ENCODE data around the gene CTSA. TPM values are rescaled to one million over a fixed set of nuclear protein-coding genes. Genes with fewer than 3 reads are reported as not detected.

The CTSA gene
- total and polyA plus RNA-seq, 2 experiments from 2014 or later, result 176 to 321 TPM

DNA sequence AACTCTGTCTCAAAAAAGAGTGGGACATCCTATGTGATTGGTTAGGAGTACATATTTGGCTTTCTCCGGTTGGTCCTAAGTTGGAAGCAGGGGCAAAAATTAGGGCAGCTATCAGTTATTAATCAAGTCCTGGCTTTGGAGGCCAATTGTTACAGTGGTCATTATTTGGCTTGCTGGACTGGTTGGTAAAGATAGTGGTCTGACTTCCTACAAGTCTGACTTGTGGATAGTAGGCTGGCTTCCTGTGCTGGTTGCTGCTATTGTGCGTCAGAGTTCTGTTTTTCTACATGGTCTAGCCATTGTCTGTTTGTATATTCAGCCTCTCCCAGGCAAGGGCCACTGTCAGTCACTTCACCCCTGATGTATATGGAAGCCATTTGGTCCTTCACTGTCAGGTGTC is 40.9 kb upstream of the CTSA start:
- in situ Hi-C loops (cut with MboI), result no loop called here
- 97% methylated on average over 2 of the region's 2 CpGs for WGBS, 2 experiments (ENCODE audit: low coverage in 1 of 2, low lambda C conversion rate in 2 of 2, missing lambda C conversion rate in 2 of 2)
- no peak overlapping the region for H3K4me3 ChIP-seq
- no peaks in the 10 kb centered on the region for H3K4me1 ChIP-seq (ENCODE audit: insufficient read depth)
- H4K20me1 ChIP-seq (ENCODE audit: insufficient read depth), result no peaks in the 10 kb centered on the region
- no peak overlapping the region for H2AFZ ChIP-seq
- TF ChIP-seq EZH2 (IDR thresholded peaks at IDR 0.05; ENCODE audit: insufficient read depth, poor library complexity, severe bottlenecking) (no peak), EZH2phosphoT487 (IDR thresholded peaks at IDR 0.05; ENCODE audit: insufficient read depth, low read depth) (no peak)
- no peaks in the 10 kb centered on the region for H3K9me2 ChIP-seq (ENCODE audit: insufficient read depth)
- no peaks in the 10 kb centered on the region for H3K9me3 ChIP-seq (ENCODE audit: low read depth)
- H3K79me2 ChIP-seq (ENCODE audit: insufficient read depth), result peaks cover 20% of the 10 kb centered on the region
- H3K27ac ChIP-seq, result no peak overlapping the region
- H3F3A ChIP-seq (ENCODE audit: insufficient read depth), result 0 out of 2 replicates have a peak, but pooled peaks cover 10% of the 10 kb centered on the region
- no peaks in the 10 kb centered on the region for H3K27me3 ChIP-seq (replicated peaks; ENCODE audit: insufficient read depth)
- no peak for DNase-seq
- H3K4me2 ChIP-seq (ENCODE audit: unreplicated experiment), result no peak overlapping the region
- no peak overlapping the region for H3K9ac ChIP-seq
- peaks cover 12% of the 10 kb centered on the region for H3K36me3 ChIP-seq (ENCODE audit: low read depth)

DNA sequence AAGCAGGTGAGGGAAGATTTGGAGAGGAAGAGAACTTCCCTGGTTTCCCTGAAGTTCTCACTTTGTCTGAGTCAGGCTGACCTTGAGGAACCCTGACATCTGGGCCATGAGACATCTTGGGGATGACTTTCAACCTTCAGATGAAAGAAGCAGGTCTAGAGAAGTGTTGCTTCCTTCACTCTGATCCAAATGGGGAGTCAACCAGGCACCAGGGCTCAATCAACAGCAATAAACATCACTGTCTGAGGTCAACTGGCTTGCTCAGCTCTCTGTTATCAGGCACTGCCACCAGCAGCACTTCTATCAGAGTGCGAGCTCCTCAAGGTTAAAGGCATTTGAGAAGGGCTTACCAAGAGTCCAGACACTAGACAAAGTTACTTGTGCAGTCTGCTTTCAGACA is 40.2 kb upstream of the CTSA start:
- no peaks in the 10 kb centered on the region for H4K20me1 ChIP-seq (ENCODE audit: insufficient read depth)
- no peak overlapping the region for H2AFZ ChIP-seq
- no peak for DNase-seq
- no peak overlapping the region for H3K9ac ChIP-seq
- no peak overlapping the region for H3K27ac ChIP-seq
- H3K9me3 ChIP-seq (ENCODE audit: low read depth), result no peaks in the 10 kb centered on the region
- H3K36me3 ChIP-seq (ENCODE audit: low read depth), result peaks cover 12% of the 10 kb centered on the region
- peaks cover 27% of the 10 kb centered on the region for H3K79me2 ChIP-seq (ENCODE audit: insufficient read depth)
- H3K27me3 ChIP-seq (replicated peaks; ENCODE audit: insufficient read depth), result no peaks in the 10 kb centered on the region
- H3K4me1 ChIP-seq (ENCODE audit: insufficient read depth), result peaks cover 2% of the 10 kb centered on the region; the same call in 1 of the 2 replicates
- 95 to 100% methylated on average over 1 of the region's 1 CpG for WGBS, 2 experiments (ENCODE audit: low coverage in 1 of 2, low lambda C conversion rate in 2 of 2, missing lambda C conversion rate in 2 of 2)
- H3K4me3 ChIP-seq, result no peak overlapping the region
- TF ChIP-seq EZH2phosphoT487 (IDR thresholded peaks at IDR 0.05; ENCODE audit: insufficient read depth, low read depth), result no peak
- TF ChIP-seq EZH2 (IDR thresholded peaks at IDR 0.05; ENCODE audit: insufficient read depth, poor library complexity, severe bottlenecking), result no peak
- H3K9me2 ChIP-seq (ENCODE audit: insufficient read depth), result no peaks in the 10 kb centered on the region
- in situ Hi-C loops (cut with MboI), result no loop called here
- H3F3A ChIP-seq (ENCODE audit: insufficient read depth), result 0 out of 2 replicates have a peak, but pooled peaks cover 10% of the 10 kb centered on the region
- no peak overlapping the region for H3K4me2 ChIP-seq (ENCODE audit: unreplicated experiment)

DNA sequence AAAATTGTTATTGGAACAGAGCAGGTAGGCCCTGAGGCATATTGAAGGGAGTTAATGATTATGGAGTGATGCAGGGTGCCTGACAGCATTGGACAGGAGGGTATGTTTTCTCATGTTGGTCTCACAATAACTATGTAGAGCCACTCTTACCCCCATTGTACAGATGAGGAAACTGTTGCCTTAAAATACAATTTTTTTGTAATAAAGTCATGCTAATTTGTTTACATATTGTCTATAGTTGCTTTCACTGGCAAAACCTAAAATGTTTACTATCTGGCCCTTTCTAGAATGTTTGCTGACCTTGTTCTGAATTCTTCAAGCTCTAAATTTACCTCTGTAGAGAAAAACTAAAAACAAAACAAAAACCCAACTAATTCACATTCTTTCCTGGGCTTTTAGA is 39.6 kb upstream of the CTSA start:
- Histone ChIP-seq H4K20me1 (ENCODE audit: insufficient read depth) (no peaks in the 10 kb centered on the region), H3K4me1 (ENCODE audit: insufficient read depth) (peaks cover 7% of the 10 kb centered on the region; the same call in 1 of the 2 replicates), H3K27me3 (replicated peaks; ENCODE audit: insufficient read depth) (no peaks in the 10 kb centered on the region), H3K9ac (no peak overlapping the region), H2AFZ (no peak overlapping the region), H3K79me2 (ENCODE audit: insufficient read depth) (peaks cover 32% of the 10 kb centered on the region), H3F3A (ENCODE audit: insufficient read depth) (0 out of 2 replicates have a peak, but pooled peaks cover 10% of the 10 kb centered on the region), H3K9me3 (ENCODE audit: low read depth) (no peaks in the 10 kb centered on the region), H3K4me3 (no peak overlapping the region), H3K4me2 (ENCODE audit: unreplicated experiment) (no peak overlapping the region), H3K36me3 (ENCODE audit: low read depth) (peaks cover 10% of the 10 kb centered on the region), H3K27ac (no peak overlapping the region), H3K9me2 (ENCODE audit: insufficient read depth) (no peaks in the 10 kb centered on the region)
- in situ Hi-C loops (cut with MboI), result no loop called here
- TF ChIP-seq EZH2 (IDR thresholded peaks at IDR 0.05; ENCODE audit: insufficient read depth, poor library complexity, severe bottlenecking) (no peak), EZH2phosphoT487 (IDR thresholded peaks at IDR 0.05; ENCODE audit: insufficient read depth, low read depth) (no peak)
- DNase-seq, result no peak

DNA sequence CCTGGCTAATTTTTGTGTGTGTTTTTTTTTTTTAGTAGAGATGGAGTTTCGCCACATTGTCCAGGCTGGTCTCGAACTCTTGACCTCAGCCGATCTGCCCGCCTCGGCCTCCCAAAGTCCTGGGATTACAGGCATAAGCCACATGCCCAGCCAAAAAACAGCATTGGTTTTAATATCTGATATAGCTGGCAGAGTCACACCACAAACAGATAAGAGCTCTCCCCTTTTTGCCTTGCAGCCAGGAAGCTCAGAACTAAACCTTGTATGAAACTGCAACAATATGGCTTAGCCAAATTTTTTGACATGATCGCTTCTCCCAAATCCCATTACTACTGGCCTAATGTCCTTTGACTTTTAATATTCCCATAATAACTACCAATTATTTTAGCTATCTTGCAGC is 38.8 kb upstream of the CTSA start:
- H3K4me1 ChIP-seq (ENCODE audit: insufficient read depth), result peaks cover 7% of the 10 kb centered on the region; the same call in 1 of the 2 replicates
- in situ Hi-C loops (cut with MboI), result no loop called here
- peaks cover 38% of the 10 kb centered on the region for H3K79me2 ChIP-seq (ENCODE audit: insufficient read depth)
- TF ChIP-seq EZH2phosphoT487 (IDR thresholded peaks at IDR 0.05; ENCODE audit: insufficient read depth, low read depth) (no peak), EZH2 (IDR thresholded peaks at IDR 0.05; ENCODE audit: insufficient read depth, poor library complexity, severe bottlenecking) (no peak)
- no peaks in the 10 kb centered on the region for H4K20me1 ChIP-seq (ENCODE audit: insufficient read depth)
- no peak overlapping the region for H3K27ac ChIP-seq
- H3K36me3 ChIP-seq (ENCODE audit: low read depth), result peaks cover 4% of the 10 kb centered on the region
- no peaks in the 10 kb centered on the region for H3K9me3 ChIP-seq (ENCODE audit: low read depth)
- H3K9me2 ChIP-seq (ENCODE audit: insufficient read depth), result no peaks in the 10 kb centered on the region
- H3K27me3 ChIP-seq (replicated peaks; ENCODE audit: insufficient read depth), result no peaks in the 10 kb centered on the region
- H3F3A ChIP-seq (ENCODE audit: insufficient read depth), result 0 out of 2 replicates have a peak, but pooled peaks cover 10% of the 10 kb centered on the region
- no peak overlapping the region for H2AFZ ChIP-seq
- H3K4me2 ChIP-seq (ENCODE audit: unreplicated experiment), result no peak overlapping the region
- H3K9ac ChIP-seq, result no peak overlapping the region
- 97% methylated on average over 6 of the region's 6 CpGs for WGBS, 2 experiments (ENCODE audit: low coverage in 1 of 2, low lambda C conversion rate in 2 of 2, missing lambda C conversion rate in 2 of 2)
- H3K4me3 ChIP-seq, result no peak overlapping the region
- DNase-seq, result no peak

DNA sequence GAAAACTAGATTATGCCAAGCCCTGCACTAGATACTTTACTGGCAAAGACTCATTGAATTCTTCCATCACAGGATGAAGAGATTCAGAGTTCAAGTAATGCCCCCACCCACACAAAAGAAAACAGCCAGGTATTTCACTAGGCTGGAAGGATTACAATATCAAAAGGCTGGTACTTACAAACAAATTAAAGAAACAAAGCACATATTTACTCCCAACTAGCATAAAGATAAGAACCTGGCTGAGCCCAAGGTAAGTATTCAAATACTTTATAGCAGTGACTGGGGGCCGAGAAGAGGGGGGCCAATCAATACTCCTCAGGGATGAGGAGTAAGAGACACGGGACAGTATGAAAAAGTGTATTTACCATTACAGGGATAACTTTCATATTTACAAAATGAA is 37.7 kb upstream of the CTSA start:
- Histone ChIP-seq H3K27ac (no peak overlapping the region), H3K9ac (no peak overlapping the region), H2AFZ (no peak overlapping the region), H3K79me2 (ENCODE audit: insufficient read depth) (peaks cover 43% of the 10 kb centered on the region), H3K9me3 (ENCODE audit: low read depth) (no peaks in the 10 kb centered on the region), H3K4me3 (no peak overlapping the region), H4K20me1 (ENCODE audit: insufficient read depth) (no peaks in the 10 kb centered on the region), H3F3A (ENCODE audit: insufficient read depth) (0 out of 2 replicates have a peak, but pooled peaks cover 10% of the 10 kb centered on the region), H3K4me1 (ENCODE audit: insufficient read depth) (peaks cover 12% of the 10 kb centered on the region; the same call in 1 of the 2 replicates), H3K4me2 (ENCODE audit: unreplicated experiment) (no peak overlapping the region), H3K9me2 (ENCODE audit: insufficient read depth) (no peaks in the 10 kb centered on the region), H3K36me3 (ENCODE audit: low read depth) (no peaks in the 10 kb centered on the region; the same call in none of the 2 replicates), H3K27me3 (replicated peaks; ENCODE audit: insufficient read depth) (no peaks in the 10 kb centered on the region)
- 55 to 63% methylated on average over 2 of the region's 2 CpGs for WGBS, 2 experiments (ENCODE audit: low coverage in 1 of 2, low lambda C conversion rate in 2 of 2, missing lambda C conversion rate in 2 of 2)
- DNase-seq, result no peak
- TF ChIP-seq EZH2 (IDR thresholded peaks at IDR 0.05; ENCODE audit: insufficient read depth, poor library complexity, severe bottlenecking), result no peak
- TF ChIP-seq EZH2phosphoT487 (IDR thresholded peaks at IDR 0.05; ENCODE audit: insufficient read depth, low read depth), result no peak
- in situ Hi-C loops (cut with MboI), result no loop called here

All from GM23248 (cell line).